Measurements from ENCODE around the gene HSBP1. TPM values are rescaled to one million over a fixed set of nuclear protein-coding genes. Genes with fewer than 3 reads are reported as not detected.
A peak's percentile ranks its signal among the peaks of the same experiment; 100 is the strongest.

The HSBP1 gene
- total and polyA plus RNA-seq, 7 experiments from 2014 or later = 5.9 to 78.3 (median 31.3) TPM

DNA sequence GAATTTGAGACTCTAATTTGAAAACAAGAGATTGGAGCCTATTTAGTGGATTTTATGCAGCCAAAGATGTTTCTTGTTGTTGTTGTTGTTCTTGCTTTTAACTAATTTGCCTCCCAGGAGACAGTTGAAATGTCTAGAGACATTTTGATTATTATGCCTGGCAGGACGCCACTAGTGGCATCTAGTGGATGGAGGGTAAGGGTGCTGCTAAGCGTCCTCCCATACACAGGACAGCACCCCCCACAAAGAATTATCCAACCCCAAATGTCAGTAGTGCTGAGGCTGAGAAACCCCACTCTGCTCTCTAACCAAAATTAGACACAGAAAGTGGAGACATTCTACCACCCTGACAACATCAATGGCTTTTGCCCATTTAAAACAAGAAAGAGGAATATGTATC lies 15.4 kb upstream of the HSBP1 start:
- H3K27ac ChIP-seq (ENCODE audit: low read depth, low read length) = no peak overlapping the region
- H3K9me3 ChIP-seq (ENCODE audit: control insufficient read depth in 2 of 3, low read length in 3 of 3) = no peaks in the 10 kb centered on the region
- H3K4me3 ChIP-seq (ENCODE audit: low read length) = no peak overlapping the region
- CTCF ChIA-PET = no interaction called here
- POLR2A ChIA-PET = no interaction called here
- DNase-seq (no peak), ATAC-seq (no peak)
- H3K27me3 Mint-ChIP-seq = peaks cover 7 to 29% (median 16%) of the 10 kb centered on the region in 5 donors
- intact Hi-C loops (cut with micrococcal nuclease) = no loop called here
- no peaks in the 10 kb centered on the region for H3K36me3 ChIP-seq (ENCODE audit: control insufficient read depth in 2 of 3, insufficient read depth in 3 of 3, low read length in 3 of 3)
- peaks cover 0 to 9% (median 0%) of the 10 kb centered on the region in 7 donors for H3K4me1 Mint-ChIP-seq
- no peaks in the 10 kb centered on the region for H3K4me1 ChIP-seq (ENCODE audit: control insufficient read depth in 2 of 2, insufficient read depth in 2 of 2, low read length in 2 of 2)
- H3K9me3 Mint-ChIP-seq = peaks cover 0 to 6% (median 0%) of the 10 kb centered on the region in 11 donors
- peaks cover 0 to 2% of the 10 kb centered on the region in 2 donors for H3K27me3 ChIP-seq (ENCODE audit: control insufficient read depth in 2 of 2, insufficient read depth in 2 of 2, low read length in 2 of 2)
- no peak overlapping the region for H3K27ac Mint-ChIP-seq
- H3K36me3 Mint-ChIP-seq = no peaks in the 10 kb centered on the region
- H3K4me3 Mint-ChIP-seq = no peak overlapping the region

DNA sequence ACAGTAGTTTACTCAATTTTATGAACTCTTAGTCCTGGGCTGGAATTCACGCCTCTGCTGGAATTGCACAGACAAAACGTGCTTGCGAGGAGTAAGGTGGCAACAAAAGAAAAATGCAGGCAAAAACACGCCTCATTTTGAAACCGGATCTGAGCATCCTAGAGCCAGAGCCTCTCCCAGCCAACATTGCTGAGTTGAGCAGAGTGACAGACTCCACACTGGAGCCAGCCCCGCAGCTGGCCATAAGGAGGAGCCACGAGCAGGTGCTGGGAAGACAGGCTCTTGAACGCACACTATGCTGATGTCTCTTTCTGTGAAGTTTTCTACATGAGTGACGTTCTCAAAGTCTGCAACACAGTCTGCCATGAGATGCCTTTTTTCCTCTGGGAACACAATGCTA lies 14.6 kb upstream of the HSBP1 start:
- intact Hi-C loops (cut with micrococcal nuclease) = no loop called here
- Mint-ChIP-seq H3K4me1 (peaks cover 0 to 9% (median 0%) of the 10 kb centered on the region in 7 donors), H3K9me3 (peaks cover 0 to 6% (median 0%) of the 10 kb centered on the region in 11 donors), H3K36me3 (no peaks in the 10 kb centered on the region), H3K27me3 (peaks cover 10 to 33% (median 12%) of the 10 kb centered on the region in 5 donors), H3K4me3 (no peak overlapping the region), H3K27ac (no peak overlapping the region)
- no peaks in the 10 kb centered on the region for H3K9me3 ChIP-seq (ENCODE audit: control insufficient read depth in 2 of 3, low read length in 3 of 3)
- H3K27ac ChIP-seq (ENCODE audit: low read depth, low read length) = no peak overlapping the region
- ChIA-PET POLR2A (no interaction called here), CTCF (no interaction called here)
- H3K4me1 ChIP-seq (ENCODE audit: control insufficient read depth in 2 of 2, insufficient read depth in 2 of 2, low read length in 2 of 2) = no peaks in the 10 kb centered on the region
- H3K36me3 ChIP-seq (ENCODE audit: control insufficient read depth in 2 of 3, insufficient read depth in 3 of 3, low read length in 3 of 3) = no peaks in the 10 kb centered on the region
- ATAC-seq (no peak), DNase-seq (no peak)
- no peak overlapping the region for H3K4me3 ChIP-seq (ENCODE audit: low read length)
- H3K27me3 ChIP-seq (ENCODE audit: control insufficient read depth in 2 of 2, insufficient read depth in 2 of 2, low read length in 2 of 2) = peaks cover 0 to 2% of the 10 kb centered on the region in 2 donors

DNA sequence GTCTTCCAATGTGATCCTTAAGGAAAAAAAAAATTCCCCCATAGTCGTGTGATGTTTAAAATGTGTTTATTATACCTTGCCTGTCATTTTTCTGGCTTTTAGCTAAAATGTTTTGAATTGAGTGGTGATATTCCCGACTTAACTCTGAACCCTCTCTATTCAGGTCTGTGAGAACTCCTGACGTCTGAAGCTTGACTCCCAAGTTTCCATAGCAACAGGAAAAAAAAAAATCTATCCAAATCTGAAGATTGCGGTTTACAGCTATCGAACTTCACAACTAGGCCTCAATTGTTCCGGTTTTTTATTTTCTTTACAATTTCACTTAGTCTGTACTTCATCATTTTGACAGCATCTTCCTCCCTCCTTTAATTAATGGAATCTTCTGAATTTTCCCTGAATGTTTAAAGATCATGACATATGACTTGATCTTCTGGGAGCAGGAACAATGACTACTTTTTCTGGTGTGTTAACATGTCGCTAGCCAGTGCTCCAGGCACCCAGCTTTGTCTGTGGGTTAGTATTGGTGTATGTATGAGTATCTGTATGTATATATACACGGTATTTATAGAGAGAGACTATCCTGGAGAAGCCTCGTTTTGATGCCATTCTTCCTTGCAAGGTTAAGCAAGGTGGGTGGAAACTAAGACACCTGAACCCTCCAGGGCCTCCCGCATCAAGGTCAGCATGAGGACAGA lies 12.8 kb upstream of the HSBP1 start:
- Mint-ChIP-seq H3K9me3 (peaks cover 0 to 6% (median 0%) of the 10 kb centered on the region in 11 donors), H3K27ac (no peak overlapping the region), H3K4me3 (no peak overlapping the region), H3K27me3 (peaks cover 16 to 47% (median 30%) of the 10 kb centered on the region in 5 donors), H3K4me1 (peaks cover 0 to 9% (median 0%) of the 10 kb centered on the region in 7 donors), H3K36me3 (no peaks in the 10 kb centered on the region)
- ChIA-PET CTCF (no interaction called here), POLR2A (no interaction called here)
- H3K4me3 ChIP-seq (ENCODE audit: low read length) = no peak overlapping the region
- no peak for DNase-seq
- no peaks in the 10 kb centered on the region for H3K9me3 ChIP-seq (ENCODE audit: control insufficient read depth in 2 of 3, low read length in 3 of 3)
- no peak for ATAC-seq
- H3K4me1 ChIP-seq (ENCODE audit: control insufficient read depth in 2 of 2, insufficient read depth in 2 of 2, low read length in 2 of 2) = no peaks in the 10 kb centered on the region
- intact Hi-C loops (cut with micrococcal nuclease) = no loop called here
- no peaks in the 10 kb centered on the region for H3K36me3 ChIP-seq (ENCODE audit: control insufficient read depth in 2 of 3, insufficient read depth in 3 of 3, low read length in 3 of 3)
- H3K27ac ChIP-seq (ENCODE audit: low read depth, low read length) = no peak overlapping the region
- peaks cover 0 to 2% of the 10 kb centered on the region in 2 donors for H3K27me3 ChIP-seq (ENCODE audit: control insufficient read depth in 2 of 2, insufficient read depth in 2 of 2, low read length in 2 of 2)

DNA sequence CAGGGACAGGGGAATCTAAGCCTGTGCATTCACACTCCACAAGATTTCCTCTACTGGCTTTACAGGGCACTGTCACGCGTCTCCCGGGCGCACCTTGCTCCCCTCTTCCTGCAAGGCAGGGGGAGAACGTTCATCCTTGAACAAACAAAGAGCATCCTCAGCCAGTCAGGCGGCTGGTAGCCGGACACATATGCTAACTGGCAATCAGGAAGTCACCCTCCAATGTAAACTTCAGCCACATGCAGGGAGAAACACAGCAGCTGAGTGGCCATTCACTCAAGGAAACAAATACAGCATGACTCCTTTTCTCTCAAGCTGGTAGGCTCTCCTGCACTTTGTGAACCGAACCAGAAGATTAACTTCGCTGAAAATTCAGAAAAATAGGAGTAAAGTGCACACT lies 10.8 kb upstream of the HSBP1 start:
- ChIA-PET CTCF (no interaction called here), POLR2A (no interaction called here)
- H3K4me3 ChIP-seq (ENCODE audit: low read length) = no peak overlapping the region
- Mint-ChIP-seq H3K4me1 (peaks cover 0 to 5% (median 0%) of the 10 kb centered on the region in 7 donors), H3K27me3 (peaks cover 21 to 56% (median 33%) of the 10 kb centered on the region in 5 donors), H3K27ac (no peak overlapping the region), H3K36me3 (no peaks in the 10 kb centered on the region), H3K4me3 (no peak overlapping the region), H3K9me3 (peaks cover 0 to 6% (median 0%) of the 10 kb centered on the region in 11 donors)
- no peaks in the 10 kb centered on the region for H3K36me3 ChIP-seq (ENCODE audit: control insufficient read depth in 2 of 3, insufficient read depth in 3 of 3, low read length in 3 of 3)
- intact Hi-C loops (cut with micrococcal nuclease) = no loop called here
- H3K27me3 ChIP-seq (ENCODE audit: control insufficient read depth in 2 of 2, insufficient read depth in 2 of 2, low read length in 2 of 2) = peaks cover 0 to 2% of the 10 kb centered on the region in 2 donors
- H3K9me3 ChIP-seq (ENCODE audit: control insufficient read depth in 2 of 3, low read length in 3 of 3) = no peaks in the 10 kb centered on the region
- H3K27ac ChIP-seq (ENCODE audit: low read depth, low read length) = no peak overlapping the region
- ATAC-seq = no peak
- no peaks in the 10 kb centered on the region for H3K4me1 ChIP-seq (ENCODE audit: control insufficient read depth in 2 of 2, insufficient read depth in 2 of 2, low read length in 2 of 2)
- no peak for DNase-seq

DNA sequence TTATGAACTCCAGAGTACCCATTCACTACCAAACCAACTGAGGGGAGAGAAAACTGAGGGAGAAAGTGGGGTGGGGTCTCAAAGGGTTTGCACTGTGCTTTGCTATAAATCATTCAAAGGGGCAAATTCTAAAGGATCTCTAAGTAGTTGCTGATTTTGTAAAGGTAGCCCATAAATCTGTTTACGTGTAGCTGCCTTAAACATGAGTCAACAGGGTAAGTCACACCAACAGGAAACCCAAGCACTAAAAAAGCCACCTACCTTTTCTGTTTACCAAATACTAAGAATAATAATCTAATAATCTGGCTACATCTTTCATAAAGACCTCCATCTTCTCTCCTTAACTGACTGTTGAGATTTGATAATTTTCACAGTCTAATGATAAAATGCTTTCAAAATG lies 8.4 kb upstream of the HSBP1 start:
- POLR2A ChIA-PET = no interaction called here
- H3K4me1 ChIP-seq (ENCODE audit: control insufficient read depth in 2 of 2, insufficient read depth in 2 of 2, low read length in 2 of 2) = no peaks in the 10 kb centered on the region
- intact Hi-C loops (cut with micrococcal nuclease) = no loop called here
- H3K9me3 ChIP-seq (ENCODE audit: control insufficient read depth in 2 of 3, low read length in 3 of 3) = no peaks in the 10 kb centered on the region
- H3K4me3 Mint-ChIP-seq = no peak overlapping the region
- H3K36me3 Mint-ChIP-seq = no peaks in the 10 kb centered on the region
- H3K4me1 Mint-ChIP-seq = no peaks in the 10 kb centered on the region
- no peaks in the 10 kb centered on the region for H3K27me3 ChIP-seq (ENCODE audit: control insufficient read depth in 2 of 2, insufficient read depth in 2 of 2, low read length in 2 of 2)
- H3K4me3 ChIP-seq (ENCODE audit: low read length) = no peak overlapping the region
- DNase-seq (no peak), ATAC-seq (no peak)
- H3K27ac ChIP-seq (ENCODE audit: low read depth, low read length) = no peak overlapping the region
- no peak overlapping the region for H3K27ac Mint-ChIP-seq
- peaks cover 26 to 47% (median 35%) of the 10 kb centered on the region in 5 donors for H3K27me3 Mint-ChIP-seq
- H3K9me3 Mint-ChIP-seq = no peaks in the 10 kb centered on the region
- H3K36me3 ChIP-seq (ENCODE audit: control insufficient read depth in 2 of 3, insufficient read depth in 3 of 3, low read length in 3 of 3) = no peaks in the 10 kb centered on the region
- CTCF ChIA-PET = no interaction called here

DNA sequence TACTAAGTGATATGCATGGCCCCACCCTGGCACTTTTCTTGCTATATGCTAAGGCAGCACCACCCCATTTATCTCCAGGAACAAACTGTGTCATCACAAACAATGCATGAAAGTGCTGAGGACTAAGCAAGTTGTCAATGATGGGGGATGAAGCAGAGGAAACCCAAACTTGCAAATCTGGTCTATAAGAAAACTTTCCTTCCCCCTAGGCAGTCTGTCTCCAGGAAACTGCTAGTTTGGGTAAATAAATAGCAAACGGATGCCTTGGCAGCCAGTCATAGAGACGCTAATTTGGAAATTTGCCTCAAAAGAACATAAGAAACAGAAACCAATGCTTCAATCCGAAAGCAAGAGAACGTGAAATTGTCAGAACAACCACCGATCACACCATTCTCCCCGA lies 5.6 kb upstream of the HSBP1 start:
- H3K27ac ChIP-seq (ENCODE audit: low read depth, low read length) = no peak overlapping the region
- no peak overlapping the region for H3K4me3 Mint-ChIP-seq
- ChIA-PET CTCF (no interaction called here), POLR2A (no interaction called here)
- H3K9me3 Mint-ChIP-seq = peaks cover 0 to 1% (median 0%) of the 10 kb centered on the region in 11 donors
- H3K36me3 ChIP-seq (ENCODE audit: control insufficient read depth in 2 of 3, insufficient read depth in 3 of 3, low read length in 3 of 3) = no peaks in the 10 kb centered on the region
- peaks cover 0 to under 1% of the 10 kb centered on the region in 2 donors for H3K4me1 ChIP-seq (ENCODE audit: control insufficient read depth in 2 of 2, insufficient read depth in 2 of 2, low read length in 2 of 2)
- H3K4me1 Mint-ChIP-seq = peaks cover 4 to 11% (median 9%) of the 10 kb centered on the region in 7 donors
- intact Hi-C loops (cut with micrococcal nuclease) = no loop called here
- H3K4me3 ChIP-seq (ENCODE audit: low read length) = no peak overlapping the region
- no peaks in the 10 kb centered on the region for H3K36me3 Mint-ChIP-seq
- no peak overlapping the region for H3K27ac Mint-ChIP-seq
- no peaks in the 10 kb centered on the region for H3K9me3 ChIP-seq (ENCODE audit: control insufficient read depth in 2 of 3, low read length in 3 of 3)
- no peaks in the 10 kb centered on the region for H3K27me3 ChIP-seq (ENCODE audit: control insufficient read depth in 2 of 2, insufficient read depth in 2 of 2, low read length in 2 of 2)
- H3K27me3 Mint-ChIP-seq = peaks cover 19 to 34% (median 25%) of the 10 kb centered on the region in 5 donors
- DNase-seq (no peak), ATAC-seq (peak; percentile 32)

Data from naive thymus-derived CD4-positive, alpha-beta T cell (primary cell).